Fibroblast of skin of back (primary cell): ENCODE measurements around the gene NHSL2.
A peak's percentile ranks its signal among the peaks of the same experiment; 100 is the strongest.
"Not testable (repeated sequence)": the region's sequence is repeated elsewhere in the genome, so short reads cannot be mapped to it uniquely, and the experiment has no call there.

ENCODE experiments used
- DNase-seq: peaks from one replicate; pipeline ENCODE4 v3.0.0-alpha.2; 2013

Gene NHSL2

GRCh38 chrX:71923516-71923915 lies 12.9 kb downstream of the NHSL2 start:
- DNase-seq: no peak

- DNase-seq: no peak
Measured at GRCh38 chrX:71927040-71927439, 16.4 kb downstream of the NHSL2 start.

GRCh38 chrX:71928856-71929255 lies 18.2 kb downstream of the NHSL2 start:
- DNase-seq: no peak

GRCh38 chrX:71930298-71930697 lies 19.7 kb downstream of the NHSL2 start:
- peak; percentile 46 for DNase-seq

GRCh38 chrX:71935476-71935875 lies 24.8 kb downstream of the NHSL2 start:
- no peak for DNase-seq

GRCh38 chrX:71936632-71937031 lies 26.0 kb downstream of the NHSL2 start:
- no peak for DNase-seq

- DNase-seq: no peak
Measured at GRCh38 chrX:71938371-71938770, 27.7 kb downstream of the NHSL2 start.

- no peak for DNase-seq
Measured at GRCh38 chrX:71941145-71941544, 30.5 kb downstream of the NHSL2 start.

- peak; percentile 77 for DNase-seq
Measured at GRCh38 chrX:71941776-71942175, 31.1 kb downstream of the NHSL2 start.

- DNase-seq: no peak
Measured at GRCh38 chrX:71944369-71944768, 33.7 kb downstream of the NHSL2 start.

GRCh38 chrX:71945237-71945805 lies 34.7 kb downstream of the NHSL2 start:
- DNase-seq: no peak

GRCh38 chrX:71949363-71949762 lies 38.7 kb downstream of the NHSL2 start:
- no peak for DNase-seq

GRCh38 chrX:71949844-71950445 lies 39.3 kb downstream of the NHSL2 start:
- no peak for DNase-seq

GRCh38 chrX:71953391-71953790 lies 42.7 kb downstream of the NHSL2 start:
- peak; percentile 5 for DNase-seq

GRCh38 chrX:71953946-71954345 lies 43.3 kb downstream of the NHSL2 start:
- DNase-seq: peak; percentile 36

- DNase-seq: no peak
Measured at GRCh38 chrX:71954458-71954857, 43.8 kb downstream of the NHSL2 start.

GRCh38 chrX:71955530-71956120 lies 45.0 kb downstream of the NHSL2 start:
- DNase-seq: peak; percentile 1

GRCh38 chrX:71958281-71958675 lies 47.6 kb downstream of the NHSL2 start:
- DNase-seq: peak; percentile 1

GRCh38 chrX:71964184-71964583 lies 53.5 kb downstream of the NHSL2 start:
- not testable (repeated sequence) for DNase-seq

GRCh38 chrX:71974916-71975315 lies 64.3 kb downstream of the NHSL2 start:
- DNase-seq: no peak

- peak; percentile 44 for DNase-seq
Measured at GRCh38 chrX:71976753-71977152, 66.1 kb downstream of the NHSL2 start.

GRCh38 chrX:71978164-71978563 lies 67.5 kb downstream of the NHSL2 start:
- no peak for DNase-seq

GRCh38 chrX:71989768-71990426 lies 79.3 kb downstream of the NHSL2 start:
- peak; percentile 66 for DNase-seq

GRCh38 chrX:71990518-71990917 lies 79.9 kb downstream of the NHSL2 start:
- DNase-seq: no peak
